Heart right ventricle (tissue), 16 donors: ENCODE results near the gene SERTAD2. TPM values are rescaled to one million over a fixed set of nuclear protein-coding genes. Genes with fewer than 3 reads are reported as not detected.

Experiments used
- ATAC-seq, 8 donors: fragments of 200-7000 bp; cut with Tn5 transposase; one replicate each; pipeline ENCODE4 v1.9.1; 2020; ENCODE audit warnings: mild to moderate bottlenecking in 8 of 8, moderate library complexity in 8 of 8, moderate number of reproducible peaks in 1 of 8
- DNase-seq, 2 donors: peaks; one replicate each; pipeline ENCODE4 v3.0.0-alpha.2; 2020
- H3K27ac ChIP-seq, 10 donors: fragments of 200-600 bp; sonication (generic) in 2 of 10; one replicate each; pipeline versions ENCODE4 v1.5.0 to v1.8.0; 2020 to 2022; ENCODE audit warnings: mild to moderate bottlenecking in 3 of 10
- H3K27me3 ChIP-seq, 7 donors: fragments of 200-600 bp; one replicate each; pipeline ENCODE4 v1.8.0; 2021 to 2022; ENCODE audit warnings: mild to moderate bottlenecking in 2 of 7
- H3K36me3 ChIP-seq, 9 donors: fragments of 200-600 bp; sonication (generic) in 1 of 9; one replicate each; pipeline versions ENCODE4 v1.5.0 to v1.8.0; 2020 to 2022; ENCODE audit warnings: mild to moderate bottlenecking in 2 of 9
- H3K4me1 ChIP-seq, 9 donors: fragments of 200-600 bp; sonication (generic) in 1 of 9; one replicate each; pipeline versions ENCODE4 v1.5.0 to v1.8.0; 2020 to 2022; ENCODE audit warnings: mild to moderate bottlenecking in 4 of 9
- H3K4me3 ChIP-seq, 10 donors: fragments of 200-600 bp; sonication (generic) in 2 of 10; one replicate each; pipeline versions ENCODE4 v1.5.0 to v1.8.0; 2020 to 2022; ENCODE audit warnings: mild to moderate bottlenecking in 7 of 10, moderate library complexity in 2 of 10
- H3K9me3 ChIP-seq, 11 donors: fragments of 200-600 bp in 10 of 11; sonication (generic) in 2 of 11; one replicate each; pipeline versions ENCODE4 v1.5.0 to v1.8.0; 2013 to 2022; ENCODE audit warnings: mild to moderate bottlenecking in 2 of 11, control low read depth in 1 of 11, moderate library complexity in 1 of 11
- CTCF ChIP-seq, 9 donors: fragments of 200-600 bp; sonication (generic) in 2 of 9; IDR thresholded peaks; one replicate each; pipeline versions ENCODE4 v1.5.0 to v1.8.0; 2021 to 2022; ENCODE audit warnings: antibody characterized with exemption in 9 of 9, mild to moderate bottlenecking in 5 of 9, moderate library complexity in 1 of 9
- WGBS, 2 donors: extraction: QIAGEN DNeasy Blood & Tissue Kit; methylation state at CpG; one replicate each; pipeline ENCODE4 v1.1.7; 2013; ENCODE audit warnings: inconsistent platforms in 1 of 2; 5-methylcytosine and 5-hydroxymethylcytosine counted together
- intact Hi-C, 10 donors: fragments of 100-400 bp; cut with DNase I; formaldehyde crosslinking; loops; one replicate each; pipeline versions ENCODE4 v1.11.1 to v1.14.2; 2022
- polyA plus RNA-seq, 2 donors: library from polyadenylated mRNA; stranded (reverse); fragments of 200-250 nt; gene quantifications; one replicate each; pipeline ENCODE4 v1.2.3, GENCODE V29; 2013
- total RNA-seq, 10 donors: library from RNA; stranded (reverse); fragmentation: NEBNext Ultra II Directional in 3 of 10; extraction: Animal tissue kit (Norgen Biotek cat#: 25700) in 3 of 10; gene quantifications; one replicate each; pipeline versions ENCODE4 v1.2.1 to v1.2.4, GENCODE V29; 2021 to 2023
- donor health status: Arrhythmogenic right ventricular cardiomyopathy.
- donor health status: ischemic (EF 13 %, LVEDD 7.1; RV severe dilation, severe dysfunction).
- donor health status: healthy with polysubstance abuse.
- donor health status: DM: no; HTN: yes; CAD: no.
- donor health status: DM: no; HTN: no; CAD: no.
- donor health status: ischemic (EF 25% LVEDD 6.9; RV normal size, moderate dysfunction).
- donor health status: ischemic (EF 25% LVEDD 5.7; RV mildly dilated, moderate dysfunction).
- donor health status: healthy.
- donor health status: DM: yes; HTN: yes; CAD: no.
- donor health status: Ischemic cardiomyopathy.
- donor health status: ischemic (EF 35%, LVEDD 5.7; RV mildly dilated, moderate dysfunction).
- donor health status: nonischemic (EF 11% LVEDD 7.7; RV severe dilation, severe dysfunction).
- donor health status: DM: yes; HTN: yes; CAD: no.
- donor health status: PGD.
- donor health status: ischemic (EF 29% LVEDD 5.4; RV normal size, mild dysfunction).
- donor health status: nonischemic (EF 23%, LVEDD 6.1; RV moderate dilation, normal function).

Gene SERTAD2
- total and polyA plus RNA-seq, 12 donors: 5.6 to 20.9 (median 16.0) TPM

GRCh38 chr2:64626146-64626809 lies 27.4 kb downstream of the SERTAD2 start:
- 91 to 95% methylated on average over 10 of the region's 10 CpGs for WGBS, 2 donors
- no peak for TF ChIP-seq CTCF (IDR thresholded peaks at IDR 0.05)
- ATAC-seq: no peak
- H3K27me3 ChIP-seq: no peaks in the 10 kb centered on the region
- H3K36me3 ChIP-seq: peaks cover 0 to 9% (median 0%) of the 10 kb centered on the region in 9 donors
- no peak overlapping the region for H3K27ac ChIP-seq
- no peak for DNase-seq
- intact Hi-C loops: no loop called here
- H3K4me1 ChIP-seq: peaks cover 0 to 10% (median 3%) of the 10 kb centered on the region in 9 donors
- H3K9me3 ChIP-seq: no peaks in the 10 kb centered on the region
- H3K4me3 ChIP-seq: no peak overlapping the region

GRCh38 chr2:64625299-64626145 lies 28.2 kb downstream of the SERTAD2 start:
- Histone ChIP-seq H3K27ac (no peak overlapping the region), H3K4me3 (no peak overlapping the region), H3K9me3 (no peaks in the 10 kb centered on the region), H3K27me3 (no peaks in the 10 kb centered on the region), H3K4me1 (peaks cover 0 to 10% (median 3%) of the 10 kb centered on the region in 9 donors), H3K36me3 (peaks cover 0 to 1% (median 0%) of the 10 kb centered on the region in 9 donors)
- 89 to 92% methylated on average over 7 of the region's 7 CpGs for WGBS, 2 donors
- DNase-seq (no peak), ATAC-seq (no peak)
- intact Hi-C loops: no loop called here
- TF ChIP-seq CTCF (IDR thresholded peaks at IDR 0.05): no peak

- Histone ChIP-seq H3K27ac (no peak overlapping the region), H3K36me3 (no peaks in the 10 kb centered on the region), H3K4me3 (no peak overlapping the region), H3K27me3 (no peaks in the 10 kb centered on the region), H3K4me1 (peaks cover 0 to 10% (median under 1%) of the 10 kb centered on the region in 9 donors), H3K9me3 (no peaks in the 10 kb centered on the region)
- ATAC-seq: no peak
- intact Hi-C loops: no loop called here
- DNase-seq: no peak
- no peak for TF ChIP-seq CTCF (IDR thresholded peaks at IDR 0.05)
- 90 to 93% methylated on average over 6 of the region's 6 CpGs for WGBS, 2 donors
Observed at GRCh38 chr2:64624862-64625261, 28.9 kb downstream of the SERTAD2 start.

- Histone ChIP-seq H3K4me1 (peaks cover 0 to 6% (median 0%) of the 10 kb centered on the region in 9 donors), H3K9me3 (no peaks in the 10 kb centered on the region), H3K27me3 (no peaks in the 10 kb centered on the region), H3K27ac (no peak overlapping the region), H3K36me3 (no peaks in the 10 kb centered on the region), H3K4me3 (no peak overlapping the region)
- ATAC-seq: no peak
- 88 to 90% methylated on average over 6 of the region's 6 CpGs for WGBS, 2 donors
- no peak for TF ChIP-seq CTCF (IDR thresholded peaks at IDR 0.05)
- DNase-seq: no peak
- intact Hi-C loops: no loop called here
Observed at GRCh38 chr2:64624108-64624610, 29.6 kb downstream of the SERTAD2 start.
